Mucosa of rectum (tissue), 2 donors: Measurements from ENCODE around the gene PRKCA.

Source experiments
- H3K27ac ChIP-seq, 2 donors: one replicate each; pipeline ENCODE4 v1.7.0; 2013; ENCODE audit warnings: inconsistent platforms in 2 of 2, low read depth in 2 of 2, low read length in 2 of 2
- H3K27me3 ChIP-seq, 2 donors: one replicate each; pipeline ENCODE4 v1.7.0; 2013; ENCODE audit warnings: low read length in 2 of 2; ENCODE audit not compliant: control insufficient read depth in 2 of 2, insufficient read depth in 2 of 2
- H3K36me3 ChIP-seq, 2 donors: one replicate each; pipeline ENCODE4 v1.7.0; 2013; ENCODE audit warnings: low read length in 2 of 2; ENCODE audit not compliant: control insufficient read depth in 2 of 2, insufficient read depth in 2 of 2
- H3K4me1 ChIP-seq, 2 donors: one replicate each; pipeline ENCODE4 v1.7.0; 2013; ENCODE audit warnings: low read length in 2 of 2, mild to moderate bottlenecking in 1 of 2; ENCODE audit not compliant: control insufficient read depth in 2 of 2, insufficient read depth in 2 of 2
- H3K4me3 ChIP-seq, 2 donors: one replicate each; pipeline ENCODE4 v1.7.0; 2013; ENCODE audit warnings: low read length in 2 of 2
- H3K9ac ChIP-seq, 2 donors: one replicate each; pipeline ENCODE4 v1.7.0; 2013; ENCODE audit warnings: low read length in 2 of 2, low read depth in 1 of 2, mild to moderate bottlenecking in 1 of 2
- H3K9me3 ChIP-seq, 2 donors: one replicate each; pipeline ENCODE4 v1.7.0; 2013; ENCODE audit warnings: low read length in 2 of 2; ENCODE audit not compliant: control insufficient read depth in 2 of 2
- donor health status: healthy.
- donor health status: Normal muscosa, but diverticular disease.

PRKCA gene

DNA sequence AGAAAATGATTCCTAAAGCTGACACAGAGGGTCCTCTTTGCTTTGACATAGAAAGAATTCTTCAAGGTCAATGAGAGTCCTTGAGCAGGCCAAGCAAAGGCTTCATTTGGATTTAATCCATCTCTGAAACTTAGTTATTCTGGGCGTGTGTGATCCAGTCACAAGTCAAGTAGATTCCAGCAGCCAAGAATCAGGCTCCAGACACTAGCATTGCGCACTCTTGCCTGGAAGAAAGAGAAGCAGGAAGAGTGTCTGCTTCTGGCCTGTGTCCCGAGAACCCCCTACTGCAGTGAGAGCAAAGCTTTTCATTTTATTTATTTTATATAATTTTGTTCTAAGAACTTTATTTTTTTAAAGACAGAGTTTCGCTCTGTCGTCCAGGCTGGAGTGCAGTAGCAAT lies 444.3 kb downstream of the PRKCA start:
- Histone ChIP-seq H3K27ac (no peak overlapping the region), H3K4me1 (no peaks in the 10 kb centered on the region), H3K27me3 (no peaks in the 10 kb centered on the region), H3K36me3 (peaks cover 9 to 40% of the 10 kb centered on the region in 2 donors), H3K9ac (no peak overlapping the region), H3K4me3 (no peak overlapping the region), H3K9me3 (no peaks in the 10 kb centered on the region)

DNA sequence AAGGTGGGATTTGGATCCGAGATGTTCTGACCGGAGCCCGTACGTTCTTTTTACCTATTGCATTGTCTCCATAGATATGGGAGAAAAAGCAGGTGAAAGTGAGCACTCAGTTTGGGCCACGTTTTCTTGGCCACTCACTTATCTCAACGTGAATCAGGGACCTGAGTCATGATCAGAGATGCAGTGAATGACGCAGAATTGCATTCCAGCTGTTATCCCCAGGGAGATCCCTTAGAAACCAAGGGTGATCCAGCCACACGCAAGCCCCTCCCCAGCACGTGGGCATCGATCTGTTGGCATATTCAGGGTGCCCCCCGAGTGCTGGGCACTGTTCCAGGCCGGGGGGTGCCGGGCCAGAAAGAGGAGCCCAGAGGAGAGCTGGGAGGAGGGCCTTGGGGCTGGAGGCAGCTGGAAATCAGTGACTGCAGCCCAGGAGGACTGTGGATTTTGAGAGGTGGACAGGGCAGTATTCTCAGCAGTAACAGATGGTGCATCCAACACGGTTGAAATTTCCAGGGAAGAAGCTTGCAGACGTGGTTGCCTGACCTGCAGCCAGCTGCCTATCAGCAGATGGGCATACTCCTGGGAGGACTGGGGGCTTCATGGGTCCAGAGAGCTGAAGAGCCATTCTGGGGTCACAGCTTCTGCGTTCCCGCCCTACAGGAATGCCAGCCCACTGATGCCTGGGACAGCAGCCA lies 445.3 kb downstream of the PRKCA start:
- no peak overlapping the region for H3K4me3 ChIP-seq
- H3K27me3 ChIP-seq = no peaks in the 10 kb centered on the region
- H3K27ac ChIP-seq = no peak overlapping the region
- H3K9ac ChIP-seq = no peak overlapping the region
- H3K4me1 ChIP-seq = no peaks in the 10 kb centered on the region
- no peaks in the 10 kb centered on the region for H3K9me3 ChIP-seq
- peaks cover 4 to 30% of the 10 kb centered on the region in 2 donors for H3K36me3 ChIP-seq

DNA sequence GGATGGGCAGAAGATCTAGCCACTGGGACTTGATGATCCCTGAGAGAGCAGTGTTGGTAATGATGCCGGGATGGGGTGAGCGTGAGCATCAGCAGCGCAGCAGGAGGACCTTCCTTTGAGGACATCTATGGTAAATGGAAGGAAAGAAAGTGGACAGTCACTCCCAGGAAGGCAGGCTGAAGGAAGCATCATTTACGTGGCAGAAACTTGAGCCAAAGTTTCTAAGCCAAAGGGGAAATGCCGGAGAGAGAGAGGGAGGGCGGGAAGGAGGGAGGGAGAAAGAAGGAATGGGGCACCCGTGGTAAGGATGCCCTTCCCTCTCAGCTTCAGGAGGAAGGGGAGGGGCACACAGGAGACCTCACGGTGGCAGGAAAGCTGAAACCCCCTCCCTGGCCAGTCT lies 446.2 kb downstream of the PRKCA start:
- Histone ChIP-seq H3K9ac (no peak overlapping the region), H3K9me3 (no peaks in the 10 kb centered on the region), H3K4me1 (no peaks in the 10 kb centered on the region), H3K4me3 (no peak overlapping the region), H3K27ac (no peak overlapping the region), H3K27me3 (no peaks in the 10 kb centered on the region), H3K36me3 (peaks cover 3 to 26% of the 10 kb centered on the region in 2 donors)

DNA sequence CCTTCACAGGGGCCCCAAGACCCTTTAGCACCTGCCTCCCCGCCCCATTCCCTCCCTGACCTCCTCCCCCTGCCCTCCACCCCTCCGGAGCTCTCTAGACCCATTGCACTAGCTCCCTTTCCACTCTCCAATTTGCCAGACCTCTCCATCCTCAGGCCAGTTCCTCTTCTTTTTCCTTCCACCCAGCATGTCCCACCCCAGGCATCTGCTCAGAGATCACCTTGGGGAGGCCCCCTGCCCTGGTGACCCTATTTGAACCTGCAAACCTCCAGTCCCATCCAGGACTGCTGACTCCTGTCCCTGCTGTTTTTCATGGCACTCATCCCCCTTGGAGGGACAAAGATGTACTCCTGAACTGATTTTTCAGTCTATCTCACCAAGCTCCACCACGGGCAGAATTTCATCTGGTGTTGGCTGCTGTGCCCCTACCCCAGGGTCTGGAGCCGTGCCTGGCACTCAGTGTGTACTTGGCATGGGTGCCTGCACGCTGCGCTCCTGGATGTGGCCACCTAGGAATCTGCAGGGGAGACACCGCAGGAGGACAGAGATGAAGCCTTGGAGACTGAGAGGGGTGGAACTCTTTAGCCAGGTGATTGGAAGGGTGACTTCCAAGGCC lies 446.9 kb downstream of the PRKCA start:
- Histone ChIP-seq H3K4me1 (no peaks in the 10 kb centered on the region), H3K27me3 (no peaks in the 10 kb centered on the region), H3K36me3 (peaks cover 3 to 20% of the 10 kb centered on the region in 2 donors), H3K9me3 (no peaks in the 10 kb centered on the region), H3K9ac (no peak overlapping the region), H3K27ac (no peak overlapping the region), H3K4me3 (no peak overlapping the region)

DNA sequence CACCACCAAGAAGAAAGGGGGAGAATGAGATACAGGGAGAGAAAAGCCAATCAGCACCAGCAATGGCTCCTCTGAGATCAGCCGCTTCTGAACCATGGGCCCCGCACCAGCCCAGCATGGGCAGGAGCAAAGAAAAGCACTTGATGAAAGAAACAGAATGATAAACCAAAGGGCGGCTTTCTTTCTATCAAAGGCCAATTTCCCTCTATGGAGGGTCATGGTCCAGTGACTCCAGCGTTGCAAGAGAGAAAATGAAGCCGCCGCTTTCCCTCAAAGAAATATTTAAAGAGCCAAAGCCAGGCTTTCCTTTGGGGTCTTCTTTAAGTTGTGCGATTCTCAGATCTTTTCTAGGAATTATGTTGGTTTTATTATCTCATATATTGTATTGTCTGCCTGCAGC lies 447.7 kb downstream of the PRKCA start:
- H3K4me1 ChIP-seq = no peaks in the 10 kb centered on the region
- no peak overlapping the region for H3K27ac ChIP-seq
- no peaks in the 10 kb centered on the region for H3K27me3 ChIP-seq
- no peak overlapping the region for H3K4me3 ChIP-seq
- peaks cover 3 to 13% of the 10 kb centered on the region in 2 donors for H3K36me3 ChIP-seq
- H3K9ac ChIP-seq = no peak overlapping the region
- no peaks in the 10 kb centered on the region for H3K9me3 ChIP-seq

DNA sequence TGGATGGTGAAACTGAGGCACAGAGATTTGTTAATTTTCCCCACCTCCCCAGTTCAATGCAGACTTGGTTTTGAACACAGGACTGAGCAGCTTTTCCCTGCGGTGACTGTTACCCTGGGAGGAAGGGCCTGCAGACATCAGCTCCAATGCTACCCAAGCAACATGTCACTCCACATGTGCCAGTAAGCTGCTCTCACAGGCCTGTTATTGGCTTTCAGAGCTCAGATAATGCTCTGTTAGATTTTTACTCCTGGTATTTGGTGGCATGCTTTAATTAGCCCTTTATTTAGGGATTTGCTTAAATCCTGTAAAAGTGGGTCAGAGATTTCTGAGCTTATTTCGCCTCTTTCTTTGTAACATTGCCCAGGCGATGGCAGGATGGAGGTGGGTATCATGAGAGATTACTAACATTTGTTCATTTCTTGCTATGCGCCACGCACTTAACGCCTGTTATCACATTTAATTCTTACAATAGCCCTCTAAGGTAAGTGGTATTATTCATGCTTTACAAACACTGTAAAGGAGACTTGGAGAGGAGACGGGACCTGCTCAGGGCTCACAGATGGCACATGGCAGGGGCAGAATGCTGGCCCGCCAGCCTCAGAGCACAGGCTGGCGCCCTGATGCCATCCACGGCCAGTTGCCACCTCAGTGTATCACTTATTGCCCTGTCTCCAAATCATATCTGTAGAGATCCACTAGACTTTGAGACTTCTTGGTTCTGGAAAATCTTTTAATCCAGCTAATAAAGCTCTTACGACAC lies 448.5 kb downstream of the PRKCA start:
- no peak overlapping the region for H3K27ac ChIP-seq
- no peaks in the 10 kb centered on the region for H3K27me3 ChIP-seq
- H3K4me1 ChIP-seq = no peaks in the 10 kb centered on the region
- peaks cover 3 to 13% of the 10 kb centered on the region in 2 donors for H3K36me3 ChIP-seq
- no peak overlapping the region for H3K4me3 ChIP-seq
- H3K9ac ChIP-seq = no peak overlapping the region
- no peaks in the 10 kb centered on the region for H3K9me3 ChIP-seq

DNA sequence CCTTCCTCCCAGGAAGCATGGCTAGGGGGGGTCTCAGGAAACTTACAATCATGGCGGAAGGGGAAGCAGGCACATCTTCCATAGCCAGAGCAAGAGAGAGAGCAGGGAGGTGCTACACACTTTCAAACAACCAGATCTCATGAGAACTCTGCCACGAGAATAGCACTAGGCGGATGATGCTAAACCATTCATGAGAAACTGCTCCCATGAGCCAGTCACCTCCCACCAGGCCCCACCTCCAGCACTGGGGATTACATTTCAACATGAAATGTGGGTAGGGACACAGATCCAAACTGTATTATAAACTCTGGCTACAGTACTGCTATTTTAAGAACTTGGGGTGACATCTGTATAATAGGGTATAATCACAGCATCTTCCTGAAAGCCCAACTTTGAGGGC lies 449.4 kb downstream of the PRKCA start:
- Histone ChIP-seq H3K36me3 (peaks cover 3 to 13% of the 10 kb centered on the region in 2 donors), H3K9ac (no peak overlapping the region), H3K9me3 (no peaks in the 10 kb centered on the region), H3K4me1 (no peaks in the 10 kb centered on the region), H3K27me3 (no peaks in the 10 kb centered on the region), H3K4me3 (no peak overlapping the region), H3K27ac (no peak overlapping the region)

DNA sequence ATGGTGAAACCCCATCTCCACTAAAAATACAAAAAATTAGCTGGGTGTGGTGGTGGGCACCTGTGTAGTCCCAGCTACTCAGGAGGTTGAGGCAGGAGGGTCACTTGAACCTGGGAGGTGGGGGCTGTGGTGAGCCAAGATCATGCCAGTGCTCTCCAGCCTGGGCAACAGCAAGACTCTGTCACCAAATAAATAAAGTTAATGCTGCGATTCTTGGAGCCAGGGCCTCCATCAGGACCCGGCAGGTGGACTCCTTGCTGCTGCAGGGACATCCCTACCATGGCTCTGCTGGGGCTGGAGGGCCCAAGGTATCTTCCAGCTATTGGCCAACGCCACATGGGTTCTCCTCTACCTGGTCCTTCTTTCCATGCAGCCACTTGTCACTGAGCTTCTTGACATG lies 450.0 kb downstream of the PRKCA start:
- no peaks in the 10 kb centered on the region for H3K9me3 ChIP-seq
- peaks cover 3 to 13% of the 10 kb centered on the region in 2 donors for H3K36me3 ChIP-seq
- no peak overlapping the region for H3K4me3 ChIP-seq
- no peaks in the 10 kb centered on the region for H3K4me1 ChIP-seq
- no peak overlapping the region for H3K9ac ChIP-seq
- H3K27ac ChIP-seq = no peak overlapping the region
- H3K27me3 ChIP-seq = no peaks in the 10 kb centered on the region

DNA sequence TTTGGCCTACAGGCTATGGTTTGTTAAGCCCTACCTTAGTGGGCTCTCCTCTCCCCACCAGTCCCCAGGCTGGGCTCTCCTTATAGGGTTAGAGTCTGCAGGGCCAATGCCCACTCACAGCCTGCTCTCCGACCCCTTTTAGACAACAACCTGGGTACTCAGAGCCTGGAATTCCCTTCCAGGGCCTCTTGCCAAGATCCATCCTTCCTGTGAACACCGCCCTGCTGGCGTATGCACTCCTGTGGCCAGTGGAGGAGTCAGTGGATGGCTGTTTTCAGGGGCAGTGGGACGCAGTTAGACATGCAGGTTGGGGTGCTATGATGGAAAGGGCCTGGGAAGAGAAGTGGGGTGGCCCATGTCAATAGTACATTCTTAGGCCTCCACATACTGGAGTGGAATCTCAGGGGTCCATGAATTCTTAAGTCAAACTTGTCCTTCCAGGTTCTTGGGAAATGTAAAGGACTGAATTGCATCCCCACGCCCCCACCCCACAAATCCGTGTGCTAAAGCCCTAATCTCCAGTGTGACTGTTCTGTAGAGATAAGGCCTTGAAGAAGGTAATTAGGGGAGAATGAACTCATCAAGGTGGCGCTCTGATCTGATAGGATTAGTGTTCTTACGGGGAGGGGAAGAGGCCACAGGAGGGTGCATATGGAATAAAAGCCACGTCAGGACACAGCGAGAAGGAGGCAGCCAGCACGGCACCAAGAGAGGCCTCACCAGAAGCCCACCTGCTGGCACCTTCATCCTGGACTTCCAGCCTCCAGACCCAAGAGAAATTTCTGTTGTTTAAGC lies 450.9 kb downstream of the PRKCA start:
- Histone ChIP-seq H3K27ac (no peak overlapping the region), H3K36me3 (peaks cover 3 to 11% of the 10 kb centered on the region in 2 donors), H3K9me3 (no peaks in the 10 kb centered on the region), H3K27me3 (no peaks in the 10 kb centered on the region), H3K4me3 (no peak overlapping the region), H3K4me1 (no peaks in the 10 kb centered on the region), H3K9ac (no peak overlapping the region)
